GM23338 (cell line): Measurements from ENCODE around the gene FDXR. TPM values are rescaled to one million over a fixed set of nuclear protein-coding genes. Genes with fewer than 3 reads are reported as not detected.
A peak's percentile ranks its signal among the peaks of the same experiment; 100 is the strongest.

ENCODE experiments used
- ATAC-seq: fragments of 200-7000 bp; cut with Tn5 transposase; 3 replicates; pipeline ENCODE4 v1.9.1; 2020
- DNase-seq: peaks from one replicate; pipeline ENCODE4 v3.0.0-alpha.2; 2015; ENCODE audit warnings: low spot score
- H2AFZ ChIP-seq: fragments of 200-600 bp; sonication (generic); 2 replicates; pipeline ENCODE4 v1.8.0; 2016; ENCODE audit warnings: antibody characterized with exemption, mild to moderate bottlenecking, moderate library complexity
- H3F3A ChIP-seq: fragments of 200-600 bp; sonication (generic); replicated peaks from 2 replicates; pipeline ENCODE4 v1.8.0; 2017; ENCODE audit warnings: antibody characterized with exemption, mixed run types, low read depth
- H3K27ac ChIP-seq: fragments of 200-600 bp; sonication (generic); 2 replicates; pipeline ENCODE4 v1.6.1; 2016; ENCODE audit warnings: low read depth
- H3K27me3 ChIP-seq: fragments of 200-600 bp; sonication (generic); 2 replicates; pipeline ENCODE4 v1.8.0; 2016; ENCODE audit warnings: mild to moderate bottlenecking, mixed run types, moderate library complexity; ENCODE audit not compliant: insufficient read depth
- H3K36me3 ChIP-seq: fragments of 200-600 bp; sonication (generic); 2 replicates; pipeline ENCODE4 v1.8.0; 2016; ENCODE audit warnings: mild to moderate bottlenecking; ENCODE audit not compliant: insufficient read depth
- H3K4me1 ChIP-seq: fragments of 200-600 bp; sonication (generic); 2 replicates; pipeline ENCODE4 v1.8.0; 2016; ENCODE audit warnings: mild to moderate bottlenecking, moderate library complexity; ENCODE audit not compliant: insufficient read depth
- H3K4me2 ChIP-seq: fragments of 200-600 bp; sonication (generic); 2 replicates; pipeline ENCODE4 v1.7.1; 2017; ENCODE audit warnings: mixed run types
- H3K4me3 ChIP-seq: fragments of 200-600 bp; sonication (generic); 2 replicates; pipeline ENCODE4 v1.6.1; 2016; ENCODE audit warnings: mixed run types
- H3K79me2 ChIP-seq: fragments of 200-600 bp; sonication (generic); replicated peaks from 2 replicates; pipeline ENCODE4 v1.8.0; 2017; ENCODE audit warnings: mild to moderate bottlenecking; ENCODE audit not compliant: insufficient read depth
- H3K9me2 ChIP-seq: fragments of 200-600 bp; sonication (generic); 2 replicates; pipeline ENCODE4 v1.8.0; 2017; ENCODE audit not compliant: insufficient read depth
- H4K20me1 ChIP-seq: fragments of 200-600 bp; sonication (generic); replicated peaks from 2 replicates; pipeline ENCODE4 v1.8.0; 2017; ENCODE audit warnings: mild to moderate bottlenecking; ENCODE audit not compliant: insufficient read depth
- H3K27ac Mint-ChIP-seq: 2 replicates; pipeline ENCODE4 v1.8.0; 2020; ENCODE audit warnings: inconsistent platforms, mild to moderate bottlenecking, moderate library complexity, mixed read lengths
- H3K27me3 Mint-ChIP-seq: 3 replicates; pipeline ENCODE4 v1.8.0; 2022; ENCODE audit warnings: low read depth, mild to moderate bottlenecking, moderate library complexity, mixed read lengths, inconsistent platforms; ENCODE audit not compliant: insufficient read depth, poor library complexity
- H3K36me3 Mint-ChIP-seq: 3 replicates; pipeline ENCODE4 v1.8.0; 2021; ENCODE audit warnings: low read depth, mild to moderate bottlenecking, inconsistent platforms, moderate library complexity, mixed read lengths
- H3K4me1 Mint-ChIP-seq: 3 replicates; pipeline ENCODE4 v1.8.0; 2020; ENCODE audit warnings: mild to moderate bottlenecking, inconsistent platforms, mixed read lengths
- H3K4me3 Mint-ChIP-seq: 3 replicates; pipeline ENCODE4 v1.8.0; 2021; ENCODE audit warnings: moderate library complexity, mild to moderate bottlenecking, inconsistent platforms, mixed read lengths
- H3K9me3 Mint-ChIP-seq: 3 replicates; pipeline ENCODE4 v1.8.0; 2020; ENCODE audit warnings: moderate library complexity, mild to moderate bottlenecking, inconsistent platforms, mixed read lengths
- CREB1 ChIP-seq: fragments of 250-450 bp; sonication (Bioruptor Pico); IDR thresholded peaks from 2 replicates; pipeline ENCODE4 v1.5.0; 2020; ENCODE audit warnings: low read depth, mild to moderate bottlenecking, moderate library complexity
- EZH2 ChIP-seq: fragments of 200-600 bp; sonication (generic); IDR thresholded peaks from one replicate; pipeline ENCODE4 v1.8.0; 2017; ENCODE audit warnings: antibody characterized with exemption, mild to moderate bottlenecking, low read depth; ENCODE audit not compliant: unreplicated experiment
- EZH2phosphoT487 ChIP-seq: fragments of 200-600 bp; sonication (generic); IDR thresholded peaks from one replicate; pipeline ENCODE4 v1.8.1; 2018; ENCODE audit warnings: antibody characterized with exemption; ENCODE audit not compliant: unreplicated experiment
- JUNB ChIP-seq: IDR thresholded peaks from one replicate; pipeline ENCODE4 v1.6.1; 2016; ENCODE audit warnings: antibody characterized with exemption; ENCODE audit not compliant: unreplicated experiment
- NANOG ChIP-seq: IDR thresholded peaks from 2 replicates; pipeline ENCODE4 v1.6.1; 2016; ENCODE audit warnings: antibody characterized with exemption, borderline replicate concordance
- POLR2AphosphoS5 ChIP-seq: IDR thresholded peaks from 2 replicates; pipeline ENCODE4 v1.6.1; 2016; ENCODE audit warnings: antibody characterized with exemption, low read depth
- STAT1 ChIP-seq: IDR thresholded peaks from one replicate; pipeline ENCODE4 v1.6.1; 2016; ENCODE audit warnings: antibody characterized with exemption; ENCODE audit not compliant: unreplicated experiment
- ZNF114 ChIP-seq: fragments of 250-450 bp; sonication (Bioruptor Pico); IDR thresholded peaks from 2 replicates; pipeline ENCODE4 v1.5.0; 2020; ENCODE audit warnings: mild to moderate bottlenecking, moderate library complexity
- ZNF331 ChIP-seq: fragments of 250-450 bp; sonication (Bioruptor Pico); IDR thresholded peaks from 2 replicates; pipeline ENCODE4 v1.5.0; 2020; ENCODE audit warnings: low read depth, mild to moderate bottlenecking, moderate library complexity
- polyA plus RNA-seq: library from polyadenylated mRNA; unstranded; fragments of >200 nt; fragmentation: Nextera tagmentation; extraction: Ambion mirVana; gene quantifications from 2 replicates; pipeline ENCODE4 v1.2.1, GENCODE V29; 2016
- total RNA-seq: library from RNA; depleted of rRNA; stranded (reverse); fragments of >200 nt; shearing (Covaris generic); gene quantifications from 2 replicates; pipeline ENCODE4 v1.2.3, GENCODE V29; 2014
- TF ChIP-seq, protein P1 (sequence below): IDR thresholded peaks from one replicate; pipeline ENCODE4 v1.6.1; 2018; ENCODE audit warnings: antibody characterized with exemption; ENCODE audit not compliant: unreplicated experiment
- TF ChIP-seq, protein P2 (sequence below): IDR thresholded peaks from 2 replicates; pipeline ENCODE4 v1.6.1; 2016; ENCODE audit warnings: antibody characterized with exemption
- TF ChIP-seq, protein P3 (sequence below), 2 experiments: fragments of 200-600 bp in 1 of 2; sonication (generic) in 1 of 2; conservative IDR thresholded peaks; 2 replicates each; pipeline versions ENCODE4 v1.5.1 to v1.6.1; 2016 to 2017; ENCODE audit warnings: antibody characterized with exemption in 2 of 2, low read depth in 2 of 2, mild to moderate bottlenecking in 2 of 2, moderate library complexity in 1 of 2
- TF ChIP-seq, protein P4 (sequence below): fragments of 250-450 bp; sonication (Bioruptor Pico); IDR thresholded peaks from 2 replicates; pipeline ENCODE4 v1.5.0; 2020; ENCODE audit warnings: mild to moderate bottlenecking, moderate library complexity

Gene FDXR
- total and polyA plus RNA-seq, 2 experiments from 2014 or later, result 21.7 to 33.1 TPM

DNA sequence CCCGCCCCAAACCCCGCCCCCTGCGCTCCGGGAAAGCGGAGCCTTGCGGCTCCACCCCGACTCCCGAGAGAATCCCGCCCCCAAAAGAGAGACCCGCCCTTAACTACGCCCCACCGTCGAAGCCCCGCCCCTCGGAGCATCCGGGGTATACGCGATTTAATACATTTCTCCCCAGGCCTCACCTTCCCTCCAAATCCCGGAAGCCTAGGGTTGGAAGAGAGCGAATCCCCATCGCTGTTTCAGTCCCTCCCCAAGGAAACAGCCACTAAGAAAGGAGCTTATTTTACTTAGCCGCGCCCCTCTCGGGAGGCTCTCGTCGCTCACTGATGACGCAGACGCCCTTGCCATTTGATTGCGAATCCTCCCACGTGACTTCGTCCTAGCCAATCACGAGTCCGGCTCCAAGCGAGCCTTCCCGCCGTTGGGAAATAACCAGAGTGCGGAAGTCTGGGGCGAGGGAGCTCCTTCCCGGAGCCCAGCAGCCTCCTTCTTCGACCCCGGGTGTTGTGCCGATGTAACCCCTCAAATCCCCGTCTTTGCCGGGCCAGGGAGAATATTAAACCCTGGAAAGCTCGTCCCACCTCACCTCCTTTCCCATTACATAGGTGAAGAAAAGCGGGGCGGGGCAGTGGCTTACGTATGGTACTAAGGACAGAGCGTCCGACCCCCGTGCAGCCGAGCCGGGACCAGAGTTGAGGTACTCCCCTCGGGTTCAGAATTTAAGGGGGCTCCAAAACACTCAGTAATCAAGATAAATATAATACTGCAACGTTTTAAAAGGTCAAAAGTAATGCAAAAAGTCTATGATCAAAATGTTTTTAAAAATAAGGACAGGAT lies 461 bp upstream of the FDXR start:
- Mint-ChIP-seq H3K27ac (peak overlapping the region; percentile 94), H3K4me3 (peak overlapping the region; percentile 91), H3K36me3 (peaks cover 6% of the 10 kb centered on the region; the same call in 1 of the 3 replicates), H3K9me3 (peaks cover 2% of the 10 kb centered on the region; the same call in 1 of the 3 replicates), H3K4me1 (peaks cover 24% of the 10 kb centered on the region), H3K27me3 (peaks cover 23% of the 10 kb centered on the region)
- peak overlapping the region; percentile 73 for H3K4me2 ChIP-seq
- DNase-seq (peak; percentile 100), ATAC-seq (peak; percentile 90)
- no peak for TF ChIP-seq ZNF114
- no peak for TF ChIP-seq EZH2
- no peak for TF ChIP-seq JUNB
- TF ChIP-seq, protein P1, sequence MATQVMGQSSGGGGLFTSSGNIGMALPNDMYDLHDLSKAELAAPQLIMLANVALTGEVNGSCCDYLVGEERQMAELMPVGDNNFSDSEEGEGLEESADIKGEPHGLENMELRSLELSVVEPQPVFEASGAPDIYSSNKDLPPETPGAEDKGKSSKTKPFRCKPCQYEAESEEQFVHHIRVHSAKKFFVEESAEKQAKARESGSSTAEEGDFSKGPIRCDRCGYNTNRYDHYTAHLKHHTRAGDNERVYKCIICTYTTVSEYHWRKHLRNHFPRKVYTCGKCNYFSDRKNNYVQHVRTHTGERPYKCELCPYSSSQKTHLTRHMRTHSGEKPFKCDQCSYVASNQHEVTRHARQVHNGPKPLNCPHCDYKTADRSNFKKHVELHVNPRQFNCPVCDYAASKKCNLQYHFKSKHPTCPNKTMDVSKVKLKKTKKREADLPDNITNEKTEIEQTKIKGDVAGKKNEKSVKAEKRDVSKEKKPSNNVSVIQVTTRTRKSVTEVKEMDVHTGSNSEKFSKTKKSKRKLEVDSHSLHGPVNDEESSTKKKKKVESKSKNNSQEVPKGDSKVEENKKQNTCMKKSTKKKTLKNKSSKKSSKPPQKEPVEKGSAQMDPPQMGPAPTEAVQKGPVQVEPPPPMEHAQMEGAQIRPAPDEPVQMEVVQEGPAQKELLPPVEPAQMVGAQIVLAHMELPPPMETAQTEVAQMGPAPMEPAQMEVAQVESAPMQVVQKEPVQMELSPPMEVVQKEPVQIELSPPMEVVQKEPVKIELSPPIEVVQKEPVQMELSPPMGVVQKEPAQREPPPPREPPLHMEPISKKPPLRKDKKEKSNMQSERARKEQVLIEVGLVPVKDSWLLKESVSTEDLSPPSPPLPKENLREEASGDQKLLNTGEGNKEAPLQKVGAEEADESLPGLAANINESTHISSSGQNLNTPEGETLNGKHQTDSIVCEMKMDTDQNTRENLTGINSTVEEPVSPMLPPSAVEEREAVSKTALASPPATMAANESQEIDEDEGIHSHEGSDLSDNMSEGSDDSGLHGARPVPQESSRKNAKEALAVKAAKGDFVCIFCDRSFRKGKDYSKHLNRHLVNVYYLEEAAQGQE, result no peak
- TF ChIP-seq STAT1, result no peak
- TF ChIP-seq, protein P2, sequence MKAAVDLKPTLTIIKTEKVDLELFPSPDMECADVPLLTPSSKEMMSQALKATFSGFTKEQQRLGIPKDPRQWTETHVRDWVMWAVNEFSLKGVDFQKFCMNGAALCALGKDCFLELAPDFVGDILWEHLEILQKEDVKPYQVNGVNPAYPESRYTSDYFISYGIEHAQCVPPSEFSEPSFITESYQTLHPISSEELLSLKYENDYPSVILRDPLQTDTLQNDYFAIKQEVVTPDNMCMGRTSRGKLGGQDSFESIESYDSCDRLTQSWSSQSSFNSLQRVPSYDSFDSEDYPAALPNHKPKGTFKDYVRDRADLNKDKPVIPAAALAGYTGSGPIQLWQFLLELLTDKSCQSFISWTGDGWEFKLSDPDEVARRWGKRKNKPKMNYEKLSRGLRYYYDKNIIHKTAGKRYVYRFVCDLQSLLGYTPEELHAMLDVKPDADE, result peak; percentile 43
- TF ChIP-seq, protein P3, sequence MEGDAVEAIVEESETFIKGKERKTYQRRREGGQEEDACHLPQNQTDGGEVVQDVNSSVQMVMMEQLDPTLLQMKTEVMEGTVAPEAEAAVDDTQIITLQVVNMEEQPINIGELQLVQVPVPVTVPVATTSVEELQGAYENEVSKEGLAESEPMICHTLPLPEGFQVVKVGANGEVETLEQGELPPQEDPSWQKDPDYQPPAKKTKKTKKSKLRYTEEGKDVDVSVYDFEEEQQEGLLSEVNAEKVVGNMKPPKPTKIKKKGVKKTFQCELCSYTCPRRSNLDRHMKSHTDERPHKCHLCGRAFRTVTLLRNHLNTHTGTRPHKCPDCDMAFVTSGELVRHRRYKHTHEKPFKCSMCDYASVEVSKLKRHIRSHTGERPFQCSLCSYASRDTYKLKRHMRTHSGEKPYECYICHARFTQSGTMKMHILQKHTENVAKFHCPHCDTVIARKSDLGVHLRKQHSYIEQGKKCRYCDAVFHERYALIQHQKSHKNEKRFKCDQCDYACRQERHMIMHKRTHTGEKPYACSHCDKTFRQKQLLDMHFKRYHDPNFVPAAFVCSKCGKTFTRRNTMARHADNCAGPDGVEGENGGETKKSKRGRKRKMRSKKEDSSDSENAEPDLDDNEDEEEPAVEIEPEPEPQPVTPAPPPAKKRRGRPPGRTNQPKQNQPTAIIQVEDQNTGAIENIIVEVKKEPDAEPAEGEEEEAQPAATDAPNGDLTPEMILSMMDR (conservative IDR thresholded peaks at IDR 0.05; ENCODE audit: low read depth in 2 of 2), result no peak
- peak; percentile 98 for TF ChIP-seq CREB1 (CRISPR knock-in tag)
- TF ChIP-seq EZH2phosphoT487, result no peak
- TF ChIP-seq ZNF331 (CRISPR knock-in tag), result no peak
- TF ChIP-seq POLR2AphosphoS5, result peak; percentile 92
- TF ChIP-seq, protein P4, sequence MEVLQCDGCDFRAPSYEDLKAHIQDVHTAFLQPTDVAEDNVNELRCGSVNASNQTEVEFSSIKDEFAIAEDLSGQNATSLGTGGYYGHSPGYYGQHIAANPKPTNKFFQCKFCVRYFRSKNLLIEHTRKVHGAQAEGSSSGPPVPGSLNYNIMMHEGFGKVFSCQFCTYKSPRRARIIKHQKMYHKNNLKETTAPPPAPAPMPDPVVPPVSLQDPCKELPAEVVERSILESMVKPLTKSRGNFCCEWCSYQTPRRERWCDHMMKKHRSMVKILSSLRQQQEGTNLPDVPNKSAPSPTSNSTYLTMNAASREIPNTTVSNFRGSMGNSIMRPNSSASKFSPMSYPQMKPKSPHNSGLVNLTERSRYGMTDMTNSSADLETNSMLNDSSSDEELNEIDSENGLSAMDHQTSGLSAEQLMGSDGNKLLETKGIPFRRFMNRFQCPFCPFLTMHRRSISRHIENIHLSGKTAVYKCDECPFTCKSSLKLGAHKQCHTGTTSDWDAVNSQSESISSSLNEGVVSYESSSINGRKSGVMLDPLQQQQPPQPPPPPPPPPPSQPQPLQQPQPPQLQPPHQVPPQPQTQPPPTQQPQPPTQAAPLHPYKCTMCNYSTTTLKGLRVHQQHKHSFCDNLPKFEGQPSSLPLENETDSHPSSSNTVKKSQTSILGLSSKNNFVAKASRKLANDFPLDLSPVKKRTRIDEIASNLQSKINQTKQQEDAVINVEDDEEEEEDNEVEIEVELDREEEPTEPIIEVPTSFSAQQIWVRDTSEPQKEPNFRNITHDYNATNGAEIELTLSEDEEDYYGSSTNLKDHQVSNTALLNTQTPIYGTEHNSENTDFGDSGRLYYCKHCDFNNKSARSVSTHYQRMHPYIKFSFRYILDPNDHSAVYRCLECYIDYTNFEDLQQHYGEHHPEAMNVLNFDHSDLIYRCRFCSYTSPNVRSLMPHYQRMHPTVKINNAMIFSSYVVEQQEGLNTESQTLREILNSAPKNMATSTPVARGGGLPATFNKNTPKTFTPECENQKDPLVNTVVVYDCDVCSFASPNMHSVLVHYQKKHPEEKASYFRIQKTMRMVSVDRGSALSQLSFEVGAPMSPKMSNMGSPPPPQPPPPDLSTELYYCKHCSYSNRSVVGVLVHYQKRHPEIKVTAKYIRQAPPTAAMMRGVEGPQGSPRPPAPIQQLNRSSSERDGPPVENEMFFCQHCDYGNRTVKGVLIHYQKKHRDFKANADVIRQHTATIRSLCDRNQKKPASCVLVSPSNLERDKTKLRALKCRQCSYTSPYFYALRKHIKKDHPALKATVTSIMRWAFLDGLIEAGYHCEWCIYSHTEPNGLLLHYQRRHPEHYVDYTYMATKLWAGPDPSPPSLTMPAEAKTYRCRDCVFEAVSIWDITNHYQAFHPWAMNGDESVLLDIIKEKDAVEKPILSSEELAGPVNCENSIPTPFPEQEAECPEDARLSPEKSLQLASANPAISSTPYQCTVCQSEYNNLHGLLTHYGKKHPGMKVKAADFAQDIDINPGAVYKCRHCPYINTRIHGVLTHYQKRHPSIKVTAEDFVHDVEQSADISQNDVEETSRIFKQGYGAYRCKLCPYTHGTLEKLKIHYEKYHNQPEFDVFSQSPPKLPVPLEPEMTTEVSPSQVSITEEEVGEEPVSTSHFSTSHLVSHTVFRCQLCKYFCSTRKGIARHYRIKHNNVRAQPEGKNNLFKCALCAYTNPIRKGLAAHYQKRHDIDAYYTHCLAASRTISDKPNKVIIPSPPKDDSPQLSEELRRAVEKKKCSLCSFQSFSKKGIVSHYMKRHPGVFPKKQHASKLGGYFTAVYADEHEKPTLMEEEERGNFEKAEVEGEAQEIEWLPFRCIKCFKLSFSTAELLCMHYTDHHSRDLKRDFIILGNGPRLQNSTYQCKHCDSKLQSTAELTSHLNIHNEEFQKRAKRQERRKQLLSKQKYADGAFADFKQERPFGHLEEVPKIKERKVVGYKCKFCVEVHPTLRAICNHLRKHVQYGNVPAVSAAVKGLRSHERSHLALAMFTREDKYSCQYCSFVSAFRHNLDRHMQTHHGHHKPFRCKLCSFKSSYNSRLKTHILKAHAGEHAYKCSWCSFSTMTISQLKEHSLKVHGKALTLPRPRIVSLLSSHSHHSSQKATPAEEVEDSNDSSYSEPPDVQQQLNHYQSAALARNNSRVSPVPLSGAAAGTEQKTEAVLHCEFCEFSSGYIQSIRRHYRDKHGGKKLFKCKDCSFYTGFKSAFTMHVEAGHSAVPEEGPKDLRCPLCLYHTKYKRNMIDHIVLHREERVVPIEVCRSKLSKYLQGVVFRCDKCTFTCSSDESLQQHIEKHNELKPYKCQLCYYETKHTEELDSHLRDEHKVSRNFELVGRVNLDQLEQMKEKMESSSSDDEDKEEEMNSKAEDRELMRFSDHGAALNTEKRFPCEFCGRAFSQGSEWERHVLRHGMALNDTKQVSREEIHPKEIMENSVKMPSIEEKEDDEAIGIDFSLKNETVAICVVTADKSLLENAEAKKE, result no peak
- no peak for TF ChIP-seq NANOG
- 0 out of 2 replicates have a peak overlapping the region, but pooled peaks have one; percentile 2 for H2AFZ ChIP-seq
- 0 out of 2 replicates have a peak, but pooled peaks cover 7% of the 10 kb centered on the region for H3K27me3 ChIP-seq
- no peaks in the 10 kb centered on the region for H3K36me3 ChIP-seq
- H3K4me3 ChIP-seq, result peak overlapping the region; percentile 95
- 0 out of 2 replicates have a peak, but pooled peaks cover 3% of the 10 kb centered on the region for H4K20me1 ChIP-seq
- 0 out of 2 replicates have a peak, but pooled peaks cover 4% of the 10 kb centered on the region for H3F3A ChIP-seq
- H3K4me1 ChIP-seq, result peaks cover 9% of the 10 kb centered on the region; the same call in 1 of the 2 replicates
- H3K27ac ChIP-seq, result peak overlapping the region; percentile 66
- no peaks in the 10 kb centered on the region for H3K9me2 ChIP-seq
- H3K79me2 ChIP-seq, result no peaks in the 10 kb centered on the region
